Mesenchymal stem cell (in vitro differentiated cells and primary cell): Measurements from ENCODE around the gene PHB1.
A peak's percentile ranks its signal among the peaks of the same experiment; 100 is the strongest.
"Not testable (repeated sequence)": the region's sequence is repeated elsewhere in the genome, so short reads cannot be mapped to it uniquely, and the experiment has no call there.

Experiments used
- DNase-seq: peaks from one replicate; pipeline ENCODE4 v3.0.0-alpha.2; 2013
- H2AFZ ChIP-seq: one replicate; pipeline ENCODE4 v1.6.1; 2013; ENCODE audit warnings: low read depth, mild to moderate bottlenecking, control low read depth, inconsistent platforms, low read length, moderate library complexity
- H2AK5ac ChIP-seq: 2 replicates; pipeline ENCODE4 v1.6.1; 2013; ENCODE audit warnings: low read length, moderate library complexity, mild to moderate bottlenecking, inconsistent platforms; ENCODE audit not compliant: severe bottlenecking
- H2BK120ac ChIP-seq: one replicate; pipeline ENCODE4 v1.6.1; 2013; ENCODE audit warnings: low read depth, mild to moderate bottlenecking, inconsistent platforms, low read length, moderate library complexity
- H2BK12ac ChIP-seq, 2 experiments: one replicate each; pipeline ENCODE4 v1.6.1; 2013; ENCODE audit warnings: inconsistent platforms in 2 of 2, low read length in 2 of 2, mild to moderate bottlenecking in 2 of 2, moderate library complexity in 2 of 2, control low read depth in 1 of 2
- H2BK15ac ChIP-seq: one replicate; pipeline ENCODE4 v1.6.1; 2013; ENCODE audit warnings: mild to moderate bottlenecking, low read depth, inconsistent platforms; ENCODE audit not compliant: poor library complexity, severe bottlenecking
- H2BK5ac ChIP-seq: 2 replicates; pipeline ENCODE4 v1.6.1; 2013; ENCODE audit warnings: low read depth, mild to moderate bottlenecking, low read length, control low read depth, inconsistent platforms; ENCODE audit not compliant: poor library complexity, severe bottlenecking
- H3K14ac ChIP-seq, 2 experiments: one replicate each; pipeline ENCODE4 v1.6.1; 2013; ENCODE audit warnings: inconsistent platforms in 2 of 2, low read length in 2 of 2, control low read depth in 1 of 2, mild to moderate bottlenecking in 1 of 2, moderate library complexity in 1 of 2
- H3K18ac ChIP-seq, 2 experiments: one replicate each; pipeline ENCODE4 v1.6.1; 2013; ENCODE audit warnings: inconsistent platforms in 2 of 2, low read length in 2 of 2, control low read depth in 1 of 2, low read depth in 1 of 2, mild to moderate bottlenecking in 1 of 2
- H3K23ac ChIP-seq, 2 experiments: one replicate each; pipeline ENCODE4 v1.6.1; 2013; ENCODE audit warnings: inconsistent platforms in 2 of 2, low read length in 2 of 2, mild to moderate bottlenecking in 2 of 2, moderate library complexity in 2 of 2, control low read depth in 1 of 2
- H3K27ac ChIP-seq: 2 replicates; pipeline ENCODE4 v1.5.1; 2013; ENCODE audit warnings: mild to moderate bottlenecking, moderate library complexity, low read length, control low read depth, inconsistent platforms; ENCODE audit not compliant: poor library complexity, severe bottlenecking
- H3K27me3 ChIP-seq, 2 experiments: 2 replicates each; pipeline versions ENCODE4 v1.6.1 to v1.7.0; 2013; ENCODE audit warnings: low read length in 2 of 2, mild to moderate bottlenecking in 2 of 2, moderate library complexity in 2 of 2, control low read depth in 1 of 2, inconsistent platforms in 1 of 2; ENCODE audit not compliant: control insufficient read depth in 1 of 2, insufficient read depth in 1 of 2
- H3K36me3 ChIP-seq, 2 experiments: 2 replicates each; pipeline versions ENCODE4 v1.6.1 to v1.7.0; 2013; ENCODE audit warnings: low read length in 2 of 2, control low read depth in 1 of 2, inconsistent platforms in 1 of 2, low read depth in 1 of 2, mild to moderate bottlenecking in 1 of 2; ENCODE audit not compliant: insufficient read depth in 2 of 2, control insufficient read depth in 1 of 2
- H3K4ac ChIP-seq, 2 experiments: one replicate each; pipeline ENCODE4 v1.6.1; 2013; ENCODE audit warnings: inconsistent platforms in 2 of 2, low read length in 2 of 2, mild to moderate bottlenecking in 2 of 2, moderate library complexity in 2 of 2, control low read depth in 1 of 2, low read depth in 1 of 2
- H3K4me1 ChIP-seq: 2 replicates; pipeline ENCODE4 v1.6.1; 2013; ENCODE audit warnings: low read depth, low read length, control low read depth; ENCODE audit not compliant: control insufficient read depth, insufficient read depth
- H3K4me2 ChIP-seq: 2 replicates; pipeline ENCODE4 v1.6.1; 2013; ENCODE audit warnings: low read length, mild to moderate bottlenecking, inconsistent platforms; ENCODE audit not compliant: poor library complexity, severe bottlenecking
- H3K4me3 ChIP-seq, 2 experiments: 2 replicates each; pipeline versions ENCODE4 v1.5.1 to v1.7.0; 2013; ENCODE audit warnings: low read length in 2 of 2, mild to moderate bottlenecking in 2 of 2, control low read depth in 1 of 2, low read depth in 1 of 2; ENCODE audit not compliant: insufficient read depth in 1 of 2
- H3K79me1 ChIP-seq: replicated peaks from 2 replicates; pipeline ENCODE4 v1.6.1; 2013; ENCODE audit warnings: mild to moderate bottlenecking, control low read depth, low read length, inconsistent platforms; ENCODE audit not compliant: poor library complexity, severe bottlenecking
- H3K9ac ChIP-seq: 2 replicates; pipeline ENCODE4 v1.7.0; 2013; ENCODE audit warnings: mild to moderate bottlenecking, low read length, moderate library complexity
- H3K9me3 ChIP-seq: 2 replicates; pipeline ENCODE4 v1.7.0; 2013; ENCODE audit warnings: mild to moderate bottlenecking, low read length; ENCODE audit not compliant: control insufficient read depth
- H4K8ac ChIP-seq: one replicate; pipeline ENCODE4 v1.6.1; 2013; ENCODE audit warnings: inconsistent platforms, mild to moderate bottlenecking, low read length, moderate library complexity
- H4K91ac ChIP-seq: one replicate; pipeline ENCODE4 v1.6.1; 2013; ENCODE audit warnings: mild to moderate bottlenecking, low read length, inconsistent platforms
- WGBS: methylation state at CpG from one replicate; pipeline ENCODE4 v1.1.7; 2013; ENCODE audit warnings: mixed read lengths; 5-methylcytosine and 5-hydroxymethylcytosine counted together

PHB1 gene

DNA sequence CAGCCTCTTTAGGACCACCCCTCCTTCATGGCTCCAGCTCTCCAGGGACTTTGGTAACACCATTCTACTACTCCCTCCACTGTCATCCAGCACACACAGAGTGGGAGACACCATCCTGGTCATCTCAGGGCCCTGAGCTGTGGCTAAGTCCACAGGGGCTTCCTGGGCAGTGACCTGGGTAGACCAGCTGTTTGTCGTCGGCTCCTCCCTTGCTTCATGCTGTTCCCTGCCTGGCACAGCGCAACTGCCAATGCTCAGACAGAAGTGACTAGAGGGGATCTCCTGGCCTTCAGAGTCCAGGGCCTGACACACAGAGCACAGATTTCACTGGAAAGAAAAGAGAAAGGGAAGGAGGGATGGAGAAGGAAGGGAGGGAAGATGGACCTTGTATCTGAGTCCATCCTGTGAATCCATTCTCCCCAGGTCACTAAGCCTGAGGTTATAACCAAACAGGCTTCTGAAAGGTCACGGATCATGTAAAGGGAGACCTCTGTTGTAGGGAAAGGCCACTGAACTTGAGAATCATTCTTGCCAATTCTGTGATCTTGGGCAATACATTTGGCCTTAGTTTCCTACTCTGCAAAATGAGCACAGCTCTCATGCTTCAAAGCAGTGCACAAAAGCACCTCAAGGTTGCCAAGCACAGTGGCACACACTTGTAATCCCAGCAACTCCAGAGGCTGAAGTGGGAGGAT, 18.5 kb upstream of the PHB1 start:
- H3K9ac ChIP-seq: no peak overlapping the region
- 90% methylated on average over 4 of the region's 4 CpGs for WGBS
- no peak overlapping the region for H3K4me3 ChIP-seq
- no peaks in the 10 kb centered on the region for H3K79me1 ChIP-seq
- no peak overlapping the region for H2AFZ ChIP-seq
- H3K14ac ChIP-seq: no peak overlapping the region
- H3K4me2 ChIP-seq: no peak overlapping the region
- no peak for DNase-seq
- H3K9me3 ChIP-seq: no peaks in the 10 kb centered on the region
- H3K36me3 ChIP-seq: no peaks in the 10 kb centered on the region
- H2BK15ac ChIP-seq: no peak overlapping the region
- H2BK120ac ChIP-seq: no peak overlapping the region
- H3K4me1 ChIP-seq: peaks cover under 1% of the 10 kb centered on the region
- no peak overlapping the region for H4K91ac ChIP-seq
- H2BK5ac ChIP-seq: no peak overlapping the region
- no peak overlapping the region for H3K4ac ChIP-seq
- no peak overlapping the region for H4K8ac ChIP-seq
- H3K23ac ChIP-seq: no peak overlapping the region
- no peak overlapping the region for H3K27ac ChIP-seq
- H2AK5ac ChIP-seq: no peak overlapping the region
- H2BK12ac ChIP-seq: no peak overlapping the region
- peaks cover 34 to 53% of the 10 kb centered on the region in 2 experiments for H3K27me3 ChIP-seq
- H3K18ac ChIP-seq: no peak overlapping the region

DNA sequence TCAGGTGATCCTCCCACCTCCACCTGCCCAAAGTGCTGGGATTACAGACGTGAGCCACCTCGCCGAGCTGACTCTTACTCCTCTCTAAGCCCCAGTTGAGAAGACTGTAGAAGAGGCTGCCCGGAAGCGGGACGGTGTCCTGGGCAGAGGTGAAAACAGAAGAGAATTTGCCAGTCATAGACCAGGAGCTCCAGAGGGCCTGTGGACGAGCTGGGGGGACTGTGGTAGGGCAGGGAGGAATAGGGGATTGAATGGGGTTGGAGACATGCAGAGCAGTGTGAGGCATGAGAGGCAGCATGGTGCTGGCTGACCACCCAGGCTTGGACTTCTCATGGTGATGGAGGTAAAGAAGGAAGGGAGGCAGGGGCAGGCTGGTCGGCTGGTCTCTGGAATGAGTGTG, 17.1 kb upstream of the PHB1 start:
- H3K9ac ChIP-seq: no peak overlapping the region
- no peak overlapping the region for H2BK12ac ChIP-seq
- no peaks in the 10 kb centered on the region for H3K9me3 ChIP-seq
- no peak overlapping the region for H3K18ac ChIP-seq
- H3K14ac ChIP-seq: no peak overlapping the region
- H3K4me3 ChIP-seq: no peak overlapping the region
- 81% methylated on average over 8 of the region's 8 CpGs for WGBS
- no peak overlapping the region for H3K4me2 ChIP-seq
- H2BK15ac ChIP-seq: no peak overlapping the region
- no peak overlapping the region for H4K8ac ChIP-seq
- H2AK5ac ChIP-seq: no peak overlapping the region
- no peak overlapping the region for H3K23ac ChIP-seq
- no peaks in the 10 kb centered on the region for H3K36me3 ChIP-seq
- no peaks in the 10 kb centered on the region for H3K4me1 ChIP-seq
- no peaks in the 10 kb centered on the region for H3K79me1 ChIP-seq
- DNase-seq: no peak
- no peak overlapping the region for H3K27ac ChIP-seq
- no peak overlapping the region for H3K4ac ChIP-seq
- H2BK120ac ChIP-seq: no peak overlapping the region
- peak overlapping the region; percentile 31 for H2AFZ ChIP-seq
- no peak overlapping the region for H4K91ac ChIP-seq
- peaks cover 27 to 47% of the 10 kb centered on the region in 2 experiments for H3K27me3 ChIP-seq
- H2BK5ac ChIP-seq: no peak overlapping the region

DNA sequence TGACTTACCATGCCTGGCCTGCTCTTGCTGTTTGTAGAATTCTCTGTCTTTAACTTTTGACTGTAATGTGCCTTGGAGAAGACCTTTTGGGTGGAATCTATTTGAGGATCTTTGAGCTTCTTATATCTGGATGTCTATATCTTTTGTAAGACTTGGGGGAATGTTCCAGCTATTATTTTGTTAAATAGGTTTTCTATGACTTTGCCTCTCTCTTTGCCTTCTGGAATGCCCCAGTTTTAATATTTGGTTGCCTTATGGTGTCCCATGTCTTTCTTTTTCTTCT, 10.3 kb upstream of the PHB1 start:
- no peaks in the 10 kb centered on the region for H3K79me1 ChIP-seq
- peaks cover 20% of the 10 kb centered on the region for H3K9me3 ChIP-seq
- no peak overlapping the region for H4K91ac ChIP-seq
- no peak overlapping the region for H3K14ac ChIP-seq
- H3K4me2 ChIP-seq: no peak overlapping the region
- H3K27ac ChIP-seq: no peak overlapping the region
- H2AK5ac ChIP-seq: no peak overlapping the region
- H2BK15ac ChIP-seq: no peak overlapping the region
- H3K4ac ChIP-seq: no peak overlapping the region
- no peak overlapping the region for H2BK12ac ChIP-seq
- H3K9ac ChIP-seq: no peak overlapping the region
- H3K36me3 ChIP-seq: no peaks in the 10 kb centered on the region
- H2AFZ ChIP-seq: no peak overlapping the region
- no peak overlapping the region for H2BK5ac ChIP-seq
- no peak overlapping the region for H3K23ac ChIP-seq
- H3K4me1 ChIP-seq: no peaks in the 10 kb centered on the region
- no peak overlapping the region for H2BK120ac ChIP-seq
- H3K4me3 ChIP-seq: no peak overlapping the region
- no peak overlapping the region for H4K8ac ChIP-seq
- no peak for DNase-seq
- no peak overlapping the region for H3K18ac ChIP-seq
- peaks cover 4 to 8% of the 10 kb centered on the region in 2 experiments for H3K27me3 ChIP-seq

DNA sequence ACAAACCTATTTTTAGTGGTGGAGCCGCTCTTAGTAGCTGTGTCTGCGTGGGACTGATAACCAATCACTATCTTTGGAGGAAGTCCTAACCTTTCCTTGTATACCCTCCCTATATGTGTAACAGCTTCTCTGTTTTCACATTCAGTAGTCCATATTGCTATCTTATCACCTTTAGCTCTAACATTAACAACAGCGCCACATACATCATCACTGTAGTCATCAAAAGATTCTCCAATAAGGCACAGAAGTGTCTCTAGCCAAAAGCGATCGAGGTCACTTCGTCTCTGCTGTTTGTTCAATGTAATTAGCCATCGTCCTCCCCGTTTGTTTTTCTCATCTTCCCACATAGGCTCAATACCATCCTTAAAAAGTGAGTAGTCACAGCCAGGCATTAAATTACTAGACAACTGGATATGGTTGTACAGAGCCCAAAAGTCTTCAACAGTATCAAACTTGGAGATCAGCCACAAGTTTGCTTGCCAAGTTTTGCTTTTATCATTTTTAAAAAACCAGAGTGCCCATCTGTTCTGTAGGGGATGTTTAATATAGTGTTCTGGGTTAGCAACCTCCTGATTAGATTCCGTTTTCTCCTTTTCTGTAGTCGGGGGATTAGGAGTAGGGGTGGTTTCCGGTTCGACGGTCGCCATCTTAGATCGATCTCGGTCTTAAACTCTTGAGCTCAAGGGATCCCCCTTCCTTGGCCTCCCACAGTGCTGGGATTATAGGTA, 9.8 kb upstream of the PHB1 start:
- H3K18ac ChIP-seq, H3K23ac ChIP-seq, DNase-seq, H3K27ac ChIP-seq, H2AFZ ChIP-seq, H2BK12ac ChIP-seq, H2AK5ac ChIP-seq, H4K8ac ChIP-seq, H3K9ac ChIP-seq, H3K4me2 ChIP-seq, H3K79me1 ChIP-seq, H4K91ac ChIP-seq, H3K4ac ChIP-seq, H3K4me1 ChIP-seq, H3K27me3 ChIP-seq, H2BK120ac ChIP-seq, H3K4me3 ChIP-seq, H3K14ac ChIP-seq, H2BK15ac ChIP-seq, H2BK5ac ChIP-seq, H3K36me3 ChIP-seq: not testable (repeated sequence)
- 89% methylated on average over 14 of the region's 16 CpGs for WGBS
- peaks cover 20% of the 10 kb centered on the region for H3K9me3 ChIP-seq
